ENCODE measurements around the gene PAGE5. TPM values are rescaled to one million over a fixed set of nuclear protein-coding genes. Genes with fewer than 3 reads are reported as not detected.

PAGE5 gene, protein sequence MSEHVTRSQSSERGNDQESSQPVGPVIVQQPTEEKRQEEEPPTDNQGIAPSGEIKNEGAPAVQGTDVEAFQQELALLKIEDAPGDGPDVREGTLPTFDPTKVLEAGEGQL
- not detected in 2 replicates for total RNA-seq

DNA sequence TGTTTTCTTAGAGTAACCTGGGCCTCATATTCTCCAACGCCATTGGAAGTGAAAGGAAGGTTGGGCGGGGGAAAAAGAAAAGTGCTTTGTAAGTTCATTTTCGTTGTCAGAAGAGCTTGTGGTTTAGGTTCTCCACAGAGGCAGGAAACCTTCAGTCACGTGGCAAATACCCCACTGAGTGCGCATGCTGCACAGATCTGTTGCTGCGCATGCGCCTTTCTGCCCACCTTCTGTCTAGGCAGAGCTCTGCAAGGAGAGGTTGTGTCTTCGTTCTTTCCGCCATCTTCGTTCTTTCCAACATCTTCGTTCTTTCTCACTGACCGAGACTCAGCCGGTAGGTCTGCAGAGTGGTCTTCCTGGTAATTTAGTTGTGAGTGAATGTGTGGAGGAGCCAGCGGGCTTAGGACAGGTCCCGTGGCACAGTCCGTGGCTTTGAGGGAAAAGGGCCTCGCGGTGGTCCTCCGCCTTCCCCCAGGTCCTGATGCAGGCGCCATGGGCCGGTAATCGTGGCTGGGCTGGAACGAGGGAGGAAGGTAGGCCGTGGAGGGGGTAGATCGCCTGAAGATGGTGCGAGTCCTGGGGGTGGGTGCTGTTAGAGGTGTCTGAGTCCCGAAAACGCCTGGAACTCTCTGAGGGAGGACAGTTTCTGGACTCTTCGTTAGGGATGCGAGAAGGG, at the start of gene PAGE5:
TSS of gene PAGE5 (plus strand) at position 228 of the 676 bp plus-strand sequence. CDS start 1,037 bp downstream, outside the sequence.

DNA sequence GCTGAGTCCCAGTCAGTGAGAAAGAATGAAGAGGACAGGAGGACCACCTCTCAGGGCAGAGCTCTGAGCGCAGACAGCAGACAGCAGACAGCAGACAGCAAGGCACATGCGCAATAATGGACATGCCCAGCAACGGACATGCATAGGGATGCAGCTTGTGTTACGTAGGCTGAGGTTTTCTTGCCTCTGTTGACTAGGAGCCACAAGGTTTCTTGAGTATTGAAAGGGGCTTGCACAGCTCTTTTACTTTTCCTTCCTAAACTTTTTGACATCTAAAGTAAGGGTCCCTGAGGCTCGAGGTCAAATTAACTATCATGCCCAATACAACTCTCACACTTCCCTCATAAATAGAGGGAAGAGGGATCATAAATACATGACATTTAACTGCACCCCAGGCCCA, 44.7 kb downstream of the PAGE5 start, which contains the start of gene PAGE3:
TSS of gene PAGE3 (minus strand) at position 101 of the 400 bp plus-strand sequence. CDS start 1,013 bp downstream, outside the sequence.

Other genes with a start within 250 kb of the PAGE5 start
- gene PFKFB1, start 226.2 kb upstream of the PAGE5 start, total RNA-seq = 0.45 TPM in 1 of 2 replicates, not detected in the other
- 15.5 and 15.8 TPM in 2 replicates for gene APEX2, start 220.0 kb upstream of the PAGE5 start, total RNA-seq
- not detected in 2 replicates for gene ALAS2, start 189.4 kb upstream of the PAGE5 start, total RNA-seq
- gene PAGE2B, start 145.3 kb upstream of the PAGE5 start, total RNA-seq = not detected in 2 replicates
- not detected in 2 replicates for gene PAGE2, start 131.3 kb upstream of the PAGE5 start, total RNA-seq
- not detected in 2 replicates for gene PAGE3, start 44.6 kb downstream of the PAGE5 start, total RNA-seq
- 44.0 and 48.6 TPM in 2 replicates for gene MAGEH1, start 231.8 kb downstream of the PAGE5 start, total RNA-seq

All from bronchus fibroblast of lung (primary cell).